Uterus (tissue), 4 donors: ENCODE measurements around the gene ERGIC1. TPM values are rescaled to one million over a fixed set of nuclear protein-coding genes. Genes with fewer than 3 reads are reported as not detected.

Experiments used
- DNase-seq, 2 donors: peaks; one replicate each; pipeline ENCODE4 v3.0.0-alpha.2; 2019 to 2020
- H3K27ac ChIP-seq, 2 donors: fragments of 200-600 bp; sonication (generic); 1 replicate in 1 of 2; 2 replicates in 1 of 2; pipeline ENCODE4 v1.5.1; 2016 to 2018
- H3K27me3 ChIP-seq, 2 donors: fragments of 200-600 bp; sonication (generic); one replicate each; pipeline ENCODE4 v1.5.1; 2018 to 2019; ENCODE audit warnings: control low read depth in 1 of 2
- H3K36me3 ChIP-seq, 2 donors: fragments of 200-600 bp; sonication (generic); one replicate each; pipeline ENCODE4 v1.5.1; 2019; ENCODE audit warnings: control low read depth in 1 of 2
- H3K4me1 ChIP-seq, 2 donors: fragments of 200-600 bp; sonication (generic); one replicate each; pipeline ENCODE4 v1.5.1; 2018 to 2019; ENCODE audit warnings: control low read depth in 1 of 2
- H3K4me3 ChIP-seq, 2 donors: fragments of 200-600 bp; sonication (generic); 1 replicate in 1 of 2; 2 replicates in 1 of 2; pipeline ENCODE4 v1.5.1; 2018 to 2019; ENCODE audit warnings: mild to moderate bottlenecking in 1 of 2
- H3K9me3 ChIP-seq, 2 donors: fragments of 200-600 bp; sonication (generic); one replicate each; pipeline ENCODE4 v1.5.1; 2019; ENCODE audit warnings: control low read depth in 1 of 2
- CTCF ChIP-seq, 4 experiments: fragments of 200-600 bp in 2 of 4; fragments of 450-650 bp in 2 of 4; sonication (generic) in 2 of 4; IDR thresholded peaks; one replicate each; pipeline ENCODE4 v1.5.1; 2016 to 2019; ENCODE audit warnings: antibody characterized with exemption in 4 of 4, mild to moderate bottlenecking in 2 of 4, moderate library complexity in 1 of 4
- POLR2A ChIP-seq, 2 donors: fragments of 450-650 bp; IDR thresholded peaks; one replicate each; pipeline ENCODE4 v1.6.1; 2016; ENCODE audit warnings: antibody characterized with exemption in 2 of 2, mild to moderate bottlenecking in 1 of 2, moderate library complexity in 1 of 2
- intact Hi-C: fragments of 100-400 bp; cut with DNase I; formaldehyde crosslinking; loops from one replicate; pipeline ENCODE4 v1.15.1; 2023; ENCODE audit warnings: low total_unique reads
- total RNA-seq, 4 donors: library from RNA; depleted of rRNA in 3 of 4; stranded (reverse); fragments of >200 nt in 3 of 4; gene quantifications; one replicate each; pipeline versions ENCODE4 v1.1.0 to v1.2.4, GENCODE V29; 2014 to 2023
- donor health status: DM: yes; HTN: yes; CAD: no.

The ERGIC1 gene
- total RNA-seq, 4 donors from 2014 or later: 34.8 to 130 (median 67.7) TPM

GRCh38 chr5:172950176-172950965, 116.3 kb downstream of the ERGIC1 start:
- Histone ChIP-seq H3K4me3 (no peak overlapping the region), H3K9me3 (no peaks in the 10 kb centered on the region), H3K27ac (no peak overlapping the region), H3K27me3 (no peaks in the 10 kb centered on the region), H3K36me3 (no peaks in the 10 kb centered on the region), H3K4me1 (no peaks in the 10 kb centered on the region)
- no peak for DNase-seq
- intact Hi-C loops: no loop called here
- TF ChIP-seq POLR2A (IDR thresholded peaks at IDR 0.05) (no peak), CTCF (IDR thresholded peaks at IDR 0.05) (no peak)

- Histone ChIP-seq H3K4me1 (no peaks in the 10 kb centered on the region), H3K27ac (peak overlapping the region; percentile 41 to 45), H3K36me3 (no peaks in the 10 kb centered on the region), H3K9me3 (no peaks in the 10 kb centered on the region), H3K4me3 (no peak overlapping the region), H3K27me3 (no peaks in the 10 kb centered on the region)
- intact Hi-C loops: no loop called here
- TF ChIP-seq CTCF (IDR thresholded peaks at IDR 0.05): no peak
- TF ChIP-seq POLR2A (IDR thresholded peaks at IDR 0.05): no peak
- no peak for DNase-seq
These were observed 117.5 kb downstream of the ERGIC1 start for GRCh38 chr5:172951371-172952033.

DNA sequence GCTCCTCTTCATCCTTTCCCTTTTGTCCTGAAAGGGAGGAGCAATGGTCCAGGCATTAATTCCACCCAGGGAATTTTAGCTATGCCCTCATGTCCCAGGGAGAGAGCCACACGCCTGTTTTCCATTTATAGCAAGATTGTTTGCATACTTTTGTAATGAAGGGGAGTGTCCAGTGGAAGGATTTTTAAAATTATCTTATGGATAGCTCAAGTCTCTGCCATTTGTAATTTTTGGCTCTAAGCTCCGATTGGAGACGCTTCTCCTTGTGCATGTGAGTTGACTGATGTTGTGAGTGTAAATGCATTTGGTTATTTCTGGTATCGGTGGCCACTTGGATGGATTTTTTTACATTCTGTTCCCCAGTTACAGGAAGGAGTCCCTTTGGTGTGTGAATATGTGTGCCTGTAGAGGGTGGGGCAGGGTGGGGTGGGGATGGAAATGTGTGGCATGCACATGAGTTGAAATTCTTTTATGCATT, 118.0 kb downstream of the ERGIC1 start:
- no peaks in the 10 kb centered on the region for H3K27me3 ChIP-seq
- H3K9me3 ChIP-seq: no peaks in the 10 kb centered on the region
- H3K4me3 ChIP-seq: no peak overlapping the region
- H3K27ac ChIP-seq: peak overlapping the region; percentile 41 to 81
- DNase-seq: no peak
- intact Hi-C loops: no loop called here
- no peaks in the 10 kb centered on the region for H3K4me1 ChIP-seq
- H3K36me3 ChIP-seq: no peaks in the 10 kb centered on the region
- no peak for TF ChIP-seq POLR2A (IDR thresholded peaks at IDR 0.05)
- no peak for TF ChIP-seq CTCF (IDR thresholded peaks at IDR 0.05)

- no peak for TF ChIP-seq POLR2A (IDR thresholded peaks at IDR 0.05)
- no peak for TF ChIP-seq CTCF (IDR thresholded peaks at IDR 0.05)
- Histone ChIP-seq H3K4me1 (peaks cover 0 to 5% of the 10 kb centered on the region in 2 donors), H3K36me3 (no peaks in the 10 kb centered on the region), H3K27ac (peak overlapping the region; percentile 70 to 81), H3K9me3 (no peaks in the 10 kb centered on the region), H3K27me3 (no peaks in the 10 kb centered on the region), H3K4me3 (peak overlapping the region in 1 of 2 donors; percentile 5)
- no peak for DNase-seq
- intact Hi-C loops: no loop called here
These were observed 120.0 kb downstream of the ERGIC1 start for GRCh38 chr5:172953776-172954675.
